EH (cell line): ENCODE data around the gene BAIAP3.

ENCODE experiments used
- DNase-seq: peaks from one replicate; pipeline ENCODE4 v3.0.0-alpha.2; 2015; ENCODE audit warnings: low read depth

BAIAP3 gene

GRCh38 chr16:1346422-1347285 lies 13.2 kb downstream of the BAIAP3 start:
- DNase-seq: no peak

- no peak for DNase-seq
Measured at GRCh38 chr16:1347286-1347855, 13.9 kb downstream of the BAIAP3 start.

GRCh38 chr16:1347962-1348361 lies 14.5 kb downstream of the BAIAP3 start:
- no peak for DNase-seq

- no peak for DNase-seq
Measured at GRCh38 chr16:1348441-1348840, 15.0 kb downstream of the BAIAP3 start.

- no peak for DNase-seq
Measured at GRCh38 chr16:1348926-1349325, 15.5 kb downstream of the BAIAP3 start.

- DNase-seq: no peak
Measured at GRCh38 chr16:1349351-1349750, 15.9 kb downstream of the BAIAP3 start.

GRCh38 chr16:1349951-1350350 lies 16.5 kb downstream of the BAIAP3 start:
- DNase-seq: no peak

GRCh38 chr16:1350691-1351090 lies 17.2 kb downstream of the BAIAP3 start:
- DNase-seq: no peak

GRCh38 chr16:1351215-1351581 lies 17.8 kb downstream of the BAIAP3 start:
- no peak for DNase-seq

- peak; percentile 85 for DNase-seq
Measured at GRCh38 chr16:1351582-1352362, 18.3 kb downstream of the BAIAP3 start, which contains the start of the genes GNPTG and TSR3. Gene GNPTG (plus strand): TSS chr16:1351931. CDS start chr16:1351966, 35 bp downstream. Gene TSR3 (minus strand): TSS chr16:1351878. CDS start chr16:1351804, 74 bp downstream.

GRCh38 chr16:1354815-1355540 lies 21.5 kb downstream of the BAIAP3 start:
- no peak for DNase-seq

GRCh38 chr16:1355591-1355990 lies 22.1 kb downstream of the BAIAP3 start:
- DNase-seq: no peak

GRCh38 chr16:1356061-1356900 lies 22.8 kb downstream of the BAIAP3 start:
- DNase-seq: no peak

GRCh38 chr16:1357906-1358566 lies 24.6 kb downstream of the BAIAP3 start:
- DNase-seq: peak; percentile 26

GRCh38 chr16:1361685-1362360 lies 28.4 kb downstream of the BAIAP3 start:
- DNase-seq: no peak

- DNase-seq: no peak
Measured at GRCh38 chr16:1362807-1363206, 29.4 kb downstream of the BAIAP3 start.

- peak; percentile 39 for DNase-seq
Measured at GRCh38 chr16:1363501-1364041, 30.1 kb downstream of the BAIAP3 start.

GRCh38 chr16:1364510-1364909 lies 31.1 kb downstream of the BAIAP3 start:
- DNase-seq: no peak

GRCh38 chr16:1366060-1366711 lies 32.7 kb downstream of the BAIAP3 start:
- no peak for DNase-seq
